GM08714 (cell line): Measurements from ENCODE around the gene PKNOX2.
"Not testable (repeated sequence)": the region's sequence is repeated elsewhere in the genome, so short reads cannot be mapped to it uniquely, and the experiment has no call there.

ENCODE experiments used
- H3K4me3 ChIP-seq: fragments of 200-500 bp; sonication (Bioruptor generic); 2 replicates; pipeline ENCODE4 v1.5.1; 2014; ENCODE audit warnings: mild to moderate bottlenecking, low read length, inconsistent platforms
- ZNF274 ChIP-seq: IDR thresholded peaks from 2 replicates; pipeline ENCODE4 v1.6.1; 2012; ENCODE audit warnings: mild to moderate bottlenecking, low read depth, low read length

PKNOX2 gene

GRCh38 chr11:125215976-125216375, 51.4 kb downstream of the PKNOX2 start:
- no peak overlapping the region for H3K4me3 ChIP-seq
- TF ChIP-seq ZNF274: no peak

DNA sequence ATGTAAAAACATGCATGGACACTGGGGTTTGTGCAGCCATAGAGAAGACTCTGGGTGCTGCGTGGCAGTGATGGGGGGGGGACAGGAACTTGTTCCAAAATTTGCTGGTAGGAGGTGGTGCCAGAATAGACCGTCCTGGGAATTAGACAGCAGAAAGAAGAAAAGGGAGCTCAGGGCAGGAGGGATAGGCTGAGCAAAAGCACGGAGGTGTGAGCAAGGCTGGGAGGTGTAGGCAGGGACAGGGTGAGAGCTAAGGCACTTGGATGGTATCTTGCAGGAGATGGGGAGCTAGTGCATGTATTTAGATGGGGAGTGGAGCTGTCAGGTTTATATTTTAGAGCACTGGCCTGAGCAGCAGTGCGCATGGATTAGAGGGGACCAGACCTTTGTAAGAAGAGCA, 53.8 kb downstream of the PKNOX2 start:
- no peak overlapping the region for H3K4me3 ChIP-seq
- no peak for TF ChIP-seq ZNF274

- no peak for TF ChIP-seq ZNF274
- no peak overlapping the region for H3K4me3 ChIP-seq
Measured at GRCh38 chr11:125221461-125221860, 56.9 kb downstream of the PKNOX2 start.

GRCh38 chr11:125222494-125222893, 57.9 kb downstream of the PKNOX2 start:
- no peak overlapping the region for H3K4me3 ChIP-seq
- TF ChIP-seq ZNF274: no peak

GRCh38 chr11:125223161-125223560, 58.6 kb downstream of the PKNOX2 start:
- not testable (repeated sequence) for H3K4me3 ChIP-seq

- TF ChIP-seq ZNF274: no peak
- H3K4me3 ChIP-seq: no peak overlapping the region
Measured at GRCh38 chr11:125223901-125224361, 59.4 kb downstream of the PKNOX2 start.

DNA sequence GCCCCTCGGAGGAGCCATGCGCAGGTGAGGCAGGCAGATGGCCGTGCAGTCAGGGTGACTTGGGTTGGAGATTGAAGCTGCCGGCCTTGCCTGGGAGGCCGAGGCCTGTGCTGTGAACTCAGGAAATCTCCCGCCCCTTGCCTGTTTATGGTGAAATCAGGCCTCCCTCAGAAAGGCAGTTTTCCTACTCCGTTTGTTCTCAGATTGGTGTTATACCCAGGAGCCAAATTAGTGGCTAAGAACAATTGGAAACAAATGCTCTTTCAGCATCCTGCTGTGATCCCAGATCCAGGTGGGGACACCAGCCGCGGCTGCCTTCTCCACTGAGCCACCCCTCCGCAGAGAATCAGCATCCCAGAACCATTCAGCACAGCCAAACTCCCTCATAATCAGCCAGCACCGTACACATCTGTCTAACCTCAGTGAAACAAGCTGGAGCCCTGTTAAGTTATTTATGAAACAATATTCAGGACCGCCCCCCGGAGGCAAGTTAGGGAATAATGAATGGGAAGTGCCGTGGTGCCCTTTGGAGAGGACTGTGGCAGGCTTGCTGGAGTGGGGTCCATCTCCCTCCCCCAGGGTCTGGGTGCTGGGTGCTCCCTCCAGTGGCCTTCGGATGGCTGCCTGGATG, 60.0 kb downstream of the PKNOX2 start:
- TF ChIP-seq ZNF274: no peak
- H3K4me3 ChIP-seq: no peak overlapping the region

GRCh38 chr11:125225401-125225800, 60.9 kb downstream of the PKNOX2 start:
- no peak overlapping the region for H3K4me3 ChIP-seq
- TF ChIP-seq ZNF274: no peak

- no peak overlapping the region for H3K4me3 ChIP-seq
- TF ChIP-seq ZNF274: no peak
Measured at GRCh38 chr11:125226031-125226430, 61.5 kb downstream of the PKNOX2 start.

GRCh38 chr11:125226706-125227105, 62.2 kb downstream of the PKNOX2 start:
- no peak for TF ChIP-seq ZNF274
- no peak overlapping the region for H3K4me3 ChIP-seq

DNA sequence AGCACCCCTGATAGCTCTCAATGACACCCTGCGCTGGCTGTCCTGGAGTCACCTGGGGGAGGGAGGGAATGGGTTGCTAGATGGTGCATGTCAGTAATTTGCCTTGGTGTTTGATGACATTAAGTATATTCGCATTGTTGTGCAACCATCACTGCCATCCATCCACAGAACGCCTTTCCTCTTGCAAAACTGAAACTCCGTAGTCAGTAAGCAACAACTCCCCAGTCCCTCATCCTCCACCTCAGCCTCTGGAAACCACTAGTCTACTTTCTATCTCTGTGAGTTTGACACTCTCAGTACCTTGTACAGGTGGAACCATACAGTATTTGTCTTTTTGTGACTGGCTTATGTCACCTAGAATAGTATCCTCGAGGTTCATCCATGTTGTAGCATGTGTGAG, 62.6 kb downstream of the PKNOX2 start:
- no peak overlapping the region for H3K4me3 ChIP-seq
- TF ChIP-seq ZNF274: no peak

GRCh38 chr11:125228445-125228844, 63.9 kb downstream of the PKNOX2 start:
- TF ChIP-seq ZNF274: no peak
- no peak overlapping the region for H3K4me3 ChIP-seq

DNA sequence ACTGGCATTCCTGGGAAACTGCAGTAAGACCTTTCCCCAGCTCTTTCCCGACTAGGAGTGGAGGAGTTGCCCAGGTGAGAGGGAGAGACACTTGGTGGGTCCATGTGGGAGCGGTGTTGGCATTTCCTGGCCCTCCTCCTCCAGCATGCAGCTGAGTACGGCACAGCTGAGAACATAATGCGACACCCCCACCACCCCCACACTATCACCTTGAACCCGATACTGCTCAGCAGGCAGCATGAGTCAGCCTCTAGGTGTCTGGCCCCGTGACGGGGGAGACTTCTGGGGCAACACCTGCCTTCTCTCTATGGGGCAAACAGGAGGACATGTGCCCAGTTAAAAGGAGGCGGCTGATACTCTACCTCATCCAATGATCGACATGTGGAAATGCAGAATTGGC, 64.4 kb downstream of the PKNOX2 start:
- TF ChIP-seq ZNF274: no peak
- H3K4me3 ChIP-seq: no peak overlapping the region

- H3K4me3 ChIP-seq: no peak overlapping the region
- no peak for TF ChIP-seq ZNF274
Measured at GRCh38 chr11:125229916-125230315, 65.4 kb downstream of the PKNOX2 start.

DNA sequence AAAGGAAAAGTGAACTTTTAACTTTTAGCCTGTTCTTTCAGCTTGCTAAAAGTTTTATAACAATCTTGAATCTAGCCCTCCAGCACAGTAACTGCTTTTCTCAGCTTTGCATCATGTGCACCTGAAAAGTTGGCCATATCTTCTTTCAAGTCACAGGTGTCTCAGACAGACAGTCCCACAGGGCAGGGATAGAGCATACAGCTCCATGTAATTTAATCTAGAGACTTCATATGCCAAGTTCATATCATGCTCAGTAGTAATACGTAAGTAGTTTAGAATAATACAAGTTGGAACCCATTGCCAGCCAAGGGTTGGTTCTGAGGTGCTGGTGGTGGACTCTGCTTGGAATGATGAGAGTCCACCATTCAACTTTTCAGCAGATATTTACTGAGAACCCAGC, 68.6 kb downstream of the PKNOX2 start:
- no peak overlapping the region for H3K4me3 ChIP-seq
- no peak for TF ChIP-seq ZNF274

DNA sequence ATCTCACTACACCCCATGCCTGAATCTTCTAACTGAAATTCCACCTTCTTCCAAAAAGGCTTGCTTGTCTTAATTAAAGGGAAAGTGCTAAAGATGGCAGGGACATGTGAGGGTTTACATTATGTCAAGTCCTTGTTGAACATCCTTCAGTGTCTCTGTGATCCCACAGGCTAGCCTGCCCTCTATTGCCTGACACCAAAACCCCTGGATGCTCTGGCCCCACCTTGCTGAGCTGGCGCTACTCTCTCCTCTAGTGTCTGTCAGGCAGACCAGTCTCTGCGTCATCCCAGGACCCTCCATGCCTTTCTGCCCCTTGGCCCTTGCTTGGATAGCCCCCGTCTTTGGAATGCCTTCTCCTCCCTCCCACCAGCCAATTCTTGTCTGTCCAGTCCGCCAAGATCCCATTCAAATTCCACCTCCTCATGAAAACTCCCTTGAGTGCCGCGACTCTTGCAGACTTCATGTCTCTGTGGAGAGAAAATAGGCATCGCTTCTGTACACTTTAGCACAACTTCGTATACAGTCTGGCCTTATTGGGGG, 69.3 kb downstream of the PKNOX2 start:
- TF ChIP-seq ZNF274: no peak
- H3K4me3 ChIP-seq: no peak overlapping the region
